Muscle of arm (tissue), 12 donors: ENCODE results near the gene IFNAR2. TPM values are rescaled to one million over a fixed set of nuclear protein-coding genes. Genes with fewer than 3 reads are reported as not detected.
"Not testable (repeated sequence)": the region's sequence is repeated elsewhere in the genome, so short reads cannot be mapped to it uniquely, and the experiment has no call there.

Source experiments
- DNase-seq: peaks from one replicate; pipeline ENCODE4 v3.0.0-alpha.2; 2013
- polyA plus RNA-seq, 12 donors: library from polyadenylated mRNA; unstranded; fragments of 120-200 nt; gene quantifications; one replicate each; pipeline ENCODE4 v1.2.1, GENCODE V29; 2013; ENCODE audit not compliant: insufficient read length in 12 of 12

Gene IFNAR2
- polyA plus RNA-seq, 12 donors: 7.4 to 19.4 (median 12.3) TPM; not detected in 1

DNA sequence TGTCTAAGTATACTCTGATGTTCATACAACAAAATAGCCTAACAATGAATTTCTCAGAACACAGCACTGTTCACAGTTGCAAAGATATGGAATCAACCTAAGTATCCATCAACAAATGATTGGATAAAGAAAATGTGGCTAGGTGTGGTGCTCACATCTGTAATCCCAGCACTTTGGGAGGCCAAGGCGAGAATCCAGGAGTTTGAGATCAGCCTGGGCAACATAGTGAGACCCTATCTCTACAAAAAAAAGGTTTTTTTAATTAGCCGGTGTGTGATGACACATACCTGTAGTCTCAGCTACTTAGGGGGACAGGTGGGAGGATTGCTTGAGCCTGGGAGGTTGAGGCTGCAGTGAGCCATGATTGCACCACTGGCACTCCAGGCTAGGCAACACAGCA lies 10.7 kb downstream of the IFNAR2 start:
- no peak for DNase-seq

DNA sequence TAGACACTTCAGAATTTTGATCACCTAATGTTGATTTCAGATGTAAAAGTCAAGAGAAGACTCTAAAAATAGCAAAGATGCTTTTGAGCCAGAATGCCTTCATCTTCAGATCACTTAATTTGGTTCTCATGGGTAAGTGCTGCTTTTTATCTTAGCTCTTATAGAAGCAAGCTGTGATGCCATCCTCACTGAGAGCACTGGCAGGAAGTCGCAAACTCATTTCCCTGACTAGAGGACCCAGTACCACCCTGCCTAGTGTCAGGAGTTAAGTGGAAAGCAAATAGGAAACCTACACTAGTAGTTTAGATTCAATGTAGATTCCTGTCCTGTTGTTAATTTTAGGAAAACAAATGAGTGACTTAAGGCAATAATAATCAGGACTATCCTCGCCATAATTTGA lies 12.1 kb downstream of the IFNAR2 start:
- no peak for DNase-seq

DNA sequence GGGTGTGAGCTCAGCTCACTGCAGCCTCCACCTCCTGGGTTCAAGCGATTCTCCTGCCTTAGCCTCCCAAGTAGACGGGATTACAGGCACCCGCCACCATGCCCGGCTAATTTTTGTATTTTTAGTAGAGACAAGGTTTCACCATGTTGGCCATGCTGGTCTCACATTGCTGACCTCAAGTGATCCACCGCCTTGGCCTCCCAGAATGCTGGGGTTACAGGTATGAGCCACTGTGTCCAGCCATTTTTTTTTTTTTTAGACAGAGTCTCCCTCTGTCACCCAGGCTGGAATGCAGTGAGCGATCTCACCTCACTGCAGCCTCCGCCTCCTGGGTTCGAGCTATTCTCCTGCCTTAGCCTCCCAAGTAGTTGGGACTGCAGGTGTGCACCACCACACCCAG lies 13.1 kb downstream of the IFNAR2 start:
- not testable (repeated sequence) for DNase-seq

DNA sequence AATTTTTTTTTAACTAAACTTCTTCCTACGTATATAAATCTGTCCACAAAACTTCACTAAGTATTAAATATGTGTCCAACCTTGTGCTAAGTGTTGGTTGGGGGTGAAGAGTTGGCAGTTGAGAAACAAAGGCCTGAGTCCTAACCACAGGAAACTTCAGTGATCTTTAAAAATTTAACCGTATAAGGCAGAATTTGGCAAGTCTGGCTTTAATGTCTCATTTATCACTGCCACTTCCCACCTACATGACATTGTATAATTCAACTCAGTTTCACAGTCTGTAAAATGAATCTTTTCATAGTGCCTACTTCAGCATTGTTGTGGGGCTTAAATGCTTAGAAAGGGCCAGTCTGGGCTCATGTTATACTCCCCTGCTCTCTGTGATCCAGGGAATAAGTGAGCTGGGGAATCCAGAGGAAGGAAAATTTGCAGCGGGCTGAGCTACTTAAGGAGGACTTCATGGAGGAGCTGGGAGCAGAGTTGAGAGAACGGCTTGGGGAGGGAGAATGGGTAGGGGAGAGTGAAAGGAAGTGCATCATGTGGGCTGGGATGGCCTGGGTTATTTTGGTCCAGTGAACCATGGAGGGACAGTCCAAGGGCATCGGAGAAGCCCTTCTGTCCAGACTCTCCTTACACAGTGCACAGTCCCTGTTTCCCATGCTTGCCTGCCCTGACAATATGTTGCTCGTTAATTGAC lies 14.5 kb downstream of the IFNAR2 start:
- no peak for DNase-seq

DNA sequence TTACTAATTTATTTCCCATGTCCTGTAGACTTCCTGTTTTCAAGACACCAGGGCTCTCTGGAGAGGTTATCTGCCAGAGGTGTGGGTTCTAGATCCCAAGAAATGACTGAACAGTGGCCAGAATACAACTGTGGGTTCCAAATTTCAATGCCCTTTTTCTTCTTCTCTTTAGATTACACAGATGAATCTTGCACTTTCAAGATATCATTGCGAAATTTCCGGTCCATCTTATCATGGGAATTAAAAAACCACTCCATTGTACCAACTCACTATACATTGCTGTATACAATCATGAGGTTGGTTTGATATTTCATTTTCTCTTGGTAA lies 15.0 kb downstream of the IFNAR2 start:
- no peak for DNase-seq

DNA sequence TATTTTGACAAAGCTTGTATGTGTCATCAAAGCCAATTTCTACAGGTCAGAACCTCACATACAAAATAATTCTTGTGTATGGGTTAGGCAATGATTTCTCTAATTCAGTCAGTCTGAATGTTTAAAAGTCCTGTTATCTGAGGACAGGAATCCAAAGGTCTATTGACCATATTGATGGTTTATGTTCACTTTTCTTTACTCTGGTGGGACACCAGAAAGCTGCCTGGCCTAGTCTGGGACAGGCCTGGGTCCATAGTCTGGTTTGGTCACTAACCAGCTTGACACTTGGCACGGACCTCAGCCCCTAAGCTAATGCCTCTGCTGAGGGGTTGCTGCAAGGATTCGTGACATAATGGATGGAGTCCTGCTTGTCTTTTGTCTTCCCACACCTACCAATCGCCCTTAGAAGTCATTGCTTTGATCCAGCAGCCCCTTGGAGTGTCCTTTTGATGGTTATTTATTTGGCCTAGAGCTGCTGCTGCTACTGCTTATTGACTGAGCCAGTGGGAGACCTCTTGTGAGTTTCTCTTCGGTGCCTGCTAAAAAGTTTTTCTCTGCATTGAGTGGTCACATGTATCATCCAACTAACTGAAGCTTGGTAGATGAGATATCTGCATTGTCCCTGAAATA lies 15.7 kb downstream of the IFNAR2 start:
- DNase-seq: no peak

DNA sequence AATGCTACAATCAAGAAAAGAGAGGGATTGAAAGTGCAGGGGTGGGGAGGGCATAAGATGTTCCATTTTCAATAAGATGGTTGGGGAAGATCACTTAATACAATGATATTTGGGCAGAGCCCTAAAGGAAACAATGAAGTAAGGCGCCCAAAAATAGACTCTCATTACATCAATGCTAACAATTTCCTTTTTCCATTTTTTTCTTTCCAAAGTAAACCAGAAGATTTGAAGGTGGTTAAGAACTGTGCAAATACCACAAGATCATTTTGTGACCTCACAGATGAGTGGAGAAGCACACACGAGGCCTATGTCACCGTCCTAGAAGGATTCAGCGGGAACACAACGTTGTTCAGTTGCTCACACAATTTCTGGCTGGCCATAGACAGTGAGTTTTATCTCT lies 16.8 kb downstream of the IFNAR2 start:
- DNase-seq: no peak

DNA sequence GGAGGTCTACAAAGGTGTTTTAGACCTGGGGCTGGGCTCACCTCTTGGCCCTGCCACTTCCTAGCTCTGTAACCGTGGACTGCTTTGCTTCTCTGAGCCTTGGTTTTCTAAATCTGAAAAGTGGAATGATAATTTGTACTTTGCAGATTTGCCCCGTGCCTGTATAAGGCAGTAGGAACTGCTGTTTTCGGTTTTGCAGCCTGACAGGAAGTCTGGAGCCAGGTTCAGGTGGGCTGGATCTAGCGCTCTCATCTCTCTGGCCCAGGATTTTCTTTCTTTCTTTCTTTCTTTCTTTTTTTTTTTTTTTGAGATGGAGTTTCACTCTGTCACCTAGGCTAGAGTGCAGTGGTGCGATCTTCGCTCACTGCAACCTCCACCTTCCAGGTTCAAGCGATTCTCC lies 17.2 kb downstream of the IFNAR2 start:
- DNase-seq: no peak

DNA sequence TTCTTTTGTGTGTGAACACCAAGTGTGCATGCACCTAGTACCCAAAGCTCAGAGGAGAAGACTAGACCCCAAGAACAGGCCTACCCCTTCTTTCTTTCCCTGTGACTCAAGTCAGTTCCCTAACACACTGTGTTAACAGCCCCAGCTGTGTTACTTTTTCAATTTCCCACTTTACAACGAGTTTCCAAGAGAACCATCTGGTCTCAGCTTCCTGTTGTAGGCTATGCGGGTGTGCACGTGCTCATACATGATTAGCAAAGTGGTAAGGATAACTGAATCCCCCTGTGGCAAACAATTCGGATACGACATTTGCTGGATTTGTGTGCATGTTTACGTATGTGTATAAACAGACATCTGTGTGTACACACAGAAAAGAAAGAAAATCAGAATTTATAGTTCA lies 17.9 kb downstream of the IFNAR2 start:
- DNase-seq: no peak

DNA sequence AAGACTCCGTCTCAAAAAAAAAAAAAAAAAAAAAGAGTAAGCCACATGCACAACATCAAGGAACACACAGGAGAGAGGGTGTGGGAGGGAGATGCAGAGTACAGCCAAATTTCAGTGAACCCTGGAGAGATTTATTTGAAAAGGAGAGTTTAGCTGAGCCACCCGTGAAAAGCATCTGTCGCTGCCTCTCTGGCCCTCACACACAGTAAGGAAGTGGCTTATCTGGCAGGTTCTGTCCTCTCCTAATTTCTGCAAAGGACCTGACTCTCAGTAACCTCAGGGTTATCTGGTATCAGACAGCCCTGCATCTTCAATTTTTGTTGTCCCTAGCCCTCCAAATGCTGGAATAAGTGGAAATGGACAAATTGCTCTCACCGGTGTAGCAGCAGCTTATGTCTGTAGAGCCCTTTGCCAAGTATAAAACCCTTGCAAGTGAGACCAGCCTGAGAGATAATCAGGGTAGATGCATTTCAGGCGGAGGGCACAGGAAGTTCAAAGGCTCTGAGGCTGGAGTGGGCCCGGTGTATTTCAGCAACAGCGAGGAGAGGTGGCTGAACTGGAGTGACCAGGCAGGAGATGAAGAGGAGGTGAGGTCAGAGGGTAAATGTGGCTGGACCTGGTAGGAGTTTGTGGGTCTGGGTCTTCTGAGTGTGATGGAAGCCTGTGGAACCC lies 19.7 kb downstream of the IFNAR2 start:
- DNase-seq: no peak

DNA sequence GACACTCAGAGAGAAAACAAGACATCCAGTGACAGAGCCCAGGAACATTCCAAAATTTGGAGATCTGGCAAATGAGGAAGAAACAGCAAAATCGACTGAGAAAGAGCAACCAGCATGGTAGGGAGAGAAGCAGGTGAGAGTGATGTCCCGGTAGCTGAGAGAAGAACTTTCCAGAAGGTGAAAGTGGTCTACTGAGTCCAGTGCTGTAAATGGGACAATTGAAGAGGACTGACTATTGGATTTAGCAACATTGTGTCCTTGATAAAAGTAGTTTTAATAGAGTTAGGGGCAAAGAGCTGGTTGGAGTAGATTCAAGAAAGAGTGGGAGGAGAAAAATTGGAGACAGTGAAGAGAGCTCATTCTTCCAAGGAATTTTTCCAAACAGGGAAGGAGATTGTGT lies 21.4 kb downstream of the IFNAR2 start:
- no peak for DNase-seq

DNA sequence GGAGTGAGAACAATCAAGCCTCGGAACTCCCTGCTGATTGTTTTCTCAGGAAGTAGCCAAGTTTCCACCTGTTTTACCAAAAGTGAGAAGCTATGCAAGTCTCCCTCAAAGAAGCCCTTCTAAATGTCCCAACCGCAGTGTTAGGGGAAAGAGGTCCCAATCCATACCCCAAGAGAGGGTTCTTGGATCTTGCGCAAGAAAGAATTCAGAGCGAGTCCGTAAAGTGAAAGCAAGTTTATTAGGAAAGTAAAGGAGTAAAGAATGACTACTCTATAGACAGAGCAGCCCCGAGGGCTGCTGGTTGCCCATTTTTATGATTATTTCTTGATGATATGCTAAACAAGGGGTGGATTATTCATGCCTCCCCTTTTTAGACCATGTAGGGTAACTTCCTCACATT lies 23.6 kb downstream of the IFNAR2 start:
- not testable (repeated sequence) for DNase-seq

DNA sequence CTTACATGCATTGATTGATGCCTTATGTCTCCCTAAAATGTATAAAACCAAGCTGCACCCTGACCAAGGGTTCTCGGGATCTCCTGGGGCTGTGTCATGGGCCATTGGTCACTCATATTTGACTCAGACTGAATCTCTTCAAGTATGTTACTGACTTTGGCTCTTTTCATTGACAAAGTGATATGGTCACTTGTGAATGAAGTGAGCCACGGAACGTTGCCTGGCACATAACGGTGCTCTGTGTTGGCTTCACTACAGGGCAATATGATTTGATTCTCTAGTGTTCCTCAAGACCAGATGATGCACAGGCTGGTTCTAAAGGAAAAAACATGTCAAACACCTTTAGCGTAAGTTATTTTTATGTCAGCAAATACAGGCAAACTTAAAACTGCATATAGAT lies 25.0 kb downstream of the IFNAR2 start:
- no peak for DNase-seq

DNA sequence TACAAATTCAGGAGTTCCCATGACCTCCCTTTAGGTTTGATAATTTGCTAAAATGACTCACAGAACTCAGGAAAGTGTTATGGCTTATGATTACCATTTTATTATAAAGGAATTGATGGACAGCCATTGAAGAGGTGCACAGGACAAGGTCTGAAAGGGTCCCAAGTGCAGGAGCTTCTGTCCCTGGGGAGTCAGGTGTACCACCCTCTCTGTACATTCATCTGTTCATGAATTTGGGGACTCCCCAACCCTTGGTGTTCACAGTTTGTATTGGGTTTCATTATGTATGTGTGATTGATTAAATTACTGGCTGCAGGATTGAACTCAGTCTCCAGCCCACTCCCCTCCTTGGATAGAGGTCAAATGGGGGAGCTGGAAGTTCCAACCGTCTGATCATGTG lies 25.7 kb downstream of the IFNAR2 start:
- DNase-seq: no peak

DNA sequence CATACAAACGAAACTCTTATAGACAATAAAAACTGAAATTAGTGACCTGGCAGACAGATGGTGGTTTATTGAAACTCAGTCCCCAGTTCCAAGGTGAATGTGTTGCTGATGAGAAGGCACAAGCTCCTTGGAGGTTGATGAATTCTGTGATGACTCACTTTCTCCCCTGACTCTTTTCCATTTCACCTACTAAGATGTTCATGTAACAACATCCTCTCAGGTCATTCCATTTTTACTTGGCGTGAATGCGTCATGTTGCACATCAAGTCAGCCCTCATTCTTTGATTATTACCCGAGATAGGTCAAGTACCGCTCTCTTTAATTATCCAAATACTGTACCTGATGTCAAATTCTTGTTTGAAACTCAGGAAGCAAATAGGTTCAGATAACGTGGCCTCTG lies 26.3 kb downstream of the IFNAR2 start:
- DNase-seq: no peak

DNA sequence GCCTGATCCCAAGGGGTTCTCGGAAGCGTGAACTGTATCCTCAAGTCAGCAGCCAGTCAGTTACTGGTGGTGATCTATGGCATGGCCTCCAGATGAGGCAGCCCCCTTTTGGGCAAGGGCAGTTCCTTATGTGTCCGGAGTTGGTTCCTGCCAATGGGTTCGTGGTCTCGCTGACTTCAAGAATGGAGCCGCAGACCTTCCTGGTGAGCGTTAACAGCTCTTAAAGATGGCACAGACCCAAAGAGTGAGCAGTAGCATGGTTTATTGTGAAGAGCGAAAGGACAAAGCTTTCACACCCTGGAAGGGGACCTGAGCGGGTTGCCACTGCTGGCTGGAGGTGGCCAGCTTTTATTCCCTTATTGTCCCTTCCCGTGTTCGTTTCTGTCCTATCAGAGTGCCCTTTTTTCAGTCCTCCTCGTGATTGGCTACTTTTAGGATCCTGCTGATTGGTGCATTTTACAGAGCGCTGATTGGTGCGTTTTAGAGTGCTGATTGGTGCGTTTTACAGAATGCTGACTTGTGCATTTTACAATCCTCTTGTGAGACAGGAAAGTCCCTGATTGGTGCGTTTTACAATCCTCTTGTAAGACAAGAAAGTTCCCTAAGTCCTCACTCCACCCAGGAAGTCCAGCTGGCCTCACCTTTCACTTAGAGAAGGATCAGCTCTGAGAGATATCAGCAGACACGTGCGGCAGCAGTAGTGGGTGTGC lies 27.5 kb downstream of the IFNAR2 start:
- DNase-seq: no peak

DNA sequence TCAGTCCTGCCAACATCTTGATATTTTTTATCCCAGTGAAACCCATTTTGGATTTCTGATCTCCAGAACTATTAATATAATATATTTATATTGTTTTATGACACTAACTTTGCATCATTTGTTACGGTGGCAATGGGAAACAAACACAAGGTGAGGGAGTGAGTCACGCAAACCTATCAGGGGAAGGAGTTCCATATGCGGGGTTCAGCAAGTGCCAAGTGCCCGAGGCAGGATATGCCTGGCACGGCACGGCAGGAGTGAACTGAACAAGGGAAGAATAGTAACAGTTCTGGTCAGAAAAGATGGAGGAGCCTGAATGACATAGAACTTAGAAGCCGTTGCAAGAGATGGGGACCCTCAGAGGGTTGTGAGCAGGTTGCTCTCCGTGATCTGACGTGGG lies 28.7 kb downstream of the IFNAR2 start:
- DNase-seq: no peak

DNA sequence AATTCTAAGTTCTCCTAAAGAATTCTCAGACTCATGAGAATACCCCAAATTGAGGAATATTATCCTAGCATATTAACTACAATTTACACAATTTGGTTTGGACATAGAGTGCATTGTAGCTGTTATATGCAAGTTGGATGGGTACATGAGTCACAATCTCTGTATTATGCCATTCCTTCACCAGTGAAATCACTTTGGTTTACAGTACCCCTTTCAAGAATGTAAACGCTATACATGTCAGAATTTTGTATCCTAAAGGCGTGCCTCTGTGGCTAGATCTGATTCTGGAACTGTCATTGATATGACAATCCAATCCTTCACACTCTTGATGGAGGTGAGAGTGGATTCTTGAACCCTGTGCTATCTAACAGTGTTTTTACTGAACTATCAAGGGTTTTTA lies 29.7 kb downstream of the IFNAR2 start:
- DNase-seq: no peak

DNA sequence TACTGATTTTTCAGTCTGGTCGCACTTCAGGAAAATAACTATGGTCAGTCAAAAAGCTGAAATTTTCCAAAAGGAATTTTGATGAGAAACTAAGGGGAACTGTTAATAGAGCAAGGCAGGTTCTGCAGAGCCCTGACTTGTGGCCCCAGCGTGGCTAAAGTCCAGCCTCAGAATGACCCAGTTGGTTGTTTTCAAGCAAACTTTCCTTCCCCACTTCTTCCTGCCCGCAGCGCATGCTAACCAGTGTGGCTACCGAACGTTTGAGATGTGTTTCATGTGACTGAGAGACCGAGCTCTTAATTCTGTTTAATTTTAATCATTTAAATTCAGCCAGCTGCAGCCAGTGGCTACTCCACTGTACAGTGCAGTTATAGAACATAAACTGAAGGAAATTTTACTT lies 30.3 kb downstream of the IFNAR2 start:
- DNase-seq: no peak

DNA sequence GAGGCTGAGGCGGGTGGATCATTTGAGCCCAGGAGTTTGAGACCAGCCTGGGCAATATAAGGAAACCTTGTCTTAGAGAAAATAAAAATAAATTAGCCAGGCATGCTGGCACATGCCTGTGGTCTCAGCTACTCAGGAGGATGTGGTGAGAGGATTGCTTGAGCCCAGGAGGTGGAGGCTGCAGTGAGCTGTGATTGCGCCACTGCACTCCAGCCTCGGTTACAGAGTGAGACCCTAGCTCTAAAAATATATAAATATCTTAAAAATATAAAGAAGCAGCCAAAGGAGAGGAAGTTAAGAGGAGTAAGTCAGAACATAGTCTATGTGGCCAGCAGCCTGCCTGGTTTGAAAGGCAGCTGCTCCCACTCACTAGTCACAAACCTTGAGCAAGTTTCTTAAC lies 31.9 kb downstream of the IFNAR2 start:
- no peak for DNase-seq

DNA sequence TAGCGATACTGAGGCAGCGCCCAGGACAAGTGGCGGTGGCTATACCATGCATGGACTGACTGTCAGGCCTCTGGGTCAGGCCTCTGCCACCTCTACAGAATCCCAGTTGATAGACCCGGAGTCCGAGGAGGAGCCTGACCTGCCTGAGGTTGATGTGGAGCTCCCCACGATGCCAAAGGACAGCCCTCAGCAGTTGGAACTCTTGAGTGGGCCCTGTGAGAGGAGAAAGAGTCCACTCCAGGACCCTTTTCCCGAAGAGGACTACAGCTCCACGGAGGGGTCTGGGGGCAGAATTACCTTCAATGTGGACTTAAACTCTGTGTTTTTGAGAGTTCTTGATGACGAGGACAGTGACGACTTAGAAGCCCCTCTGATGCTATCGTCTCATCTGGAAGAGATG lies 33.2 kb downstream of the IFNAR2 start:
- no peak for DNase-seq

DNA sequence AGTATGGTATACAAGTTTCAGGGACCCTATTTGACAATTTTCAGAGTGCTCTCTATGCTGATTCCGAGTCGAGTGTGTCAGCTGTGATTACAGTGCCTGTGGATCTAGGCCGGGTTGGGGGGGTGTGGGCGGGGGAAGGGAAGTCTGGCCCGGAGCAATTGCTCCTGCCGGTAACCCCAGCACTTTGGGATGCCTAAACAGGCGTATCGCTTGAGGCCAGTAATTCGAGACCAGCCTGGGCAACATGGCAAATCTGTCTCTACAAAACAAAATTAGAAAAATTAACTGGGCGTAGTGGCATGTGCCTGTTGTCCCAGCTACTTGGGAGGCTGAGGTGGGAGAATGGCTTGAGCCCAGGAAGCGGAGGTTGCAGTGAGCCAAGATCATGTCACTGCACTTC lies 34.8 kb downstream of the IFNAR2 start:
- no peak for DNase-seq

DNA sequence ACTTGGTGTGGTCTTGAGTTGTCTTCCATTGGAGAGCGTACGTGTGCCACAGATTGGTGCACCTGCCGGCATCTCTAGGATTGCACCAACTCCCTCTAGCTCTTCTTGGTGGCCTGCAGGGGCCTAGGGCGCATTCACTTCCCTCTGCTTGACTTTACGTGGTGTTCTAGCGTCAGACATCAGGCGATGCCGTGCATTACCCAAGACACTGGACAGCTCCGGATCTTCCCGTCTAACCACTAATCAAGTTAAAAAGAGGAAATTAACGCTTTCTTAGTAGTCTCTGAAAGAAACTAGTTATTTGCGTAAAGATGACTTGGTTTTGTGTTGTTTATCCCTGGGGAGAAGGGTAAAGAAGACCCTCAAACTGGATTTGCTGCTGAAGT lies 35.9 kb downstream of the IFNAR2 start:
- DNase-seq: peak; percentile 37
